K562 (cell line): ENCODE results near the gene NR6A1. TPM values are rescaled to one million over a fixed set of nuclear protein-coding genes. Genes with fewer than 3 reads are reported as not detected.
A peak's percentile ranks its signal among the peaks of the same experiment; 100 is the strongest.

ENCODE experiments used
- CBFB ChIP-seq: sonication (generic); formaldehyde crosslinking; IDR thresholded peaks from 2 replicates; pipeline ENCODE4 v1.4.0; 2020; ENCODE audit warnings: mild to moderate bottlenecking, missing genetic modification reagents
- CEBPB ChIP-seq: fragments of 450-650 bp; IDR thresholded peaks from 2 replicates; pipeline ENCODE4 v1.6.1; 2016; ENCODE audit warnings: missing genetic modification characterization, missing compliant biosample characterization
- FOSL1 ChIP-seq: fragments of 200-800 bp; sonication (Bioruptor generic); conservative IDR thresholded peaks from 2 replicates; pipeline ENCODE4 v1.6.1; 2016; ENCODE audit warnings: missing genetic modification characterization, missing compliant biosample characterization
- JUND ChIP-seq, 2 experiments: IDR thresholded peaks; 2 replicates in 1 of 2; 3 replicates in 1 of 2; pipeline ENCODE4 v1.6.1; 2011; ENCODE audit warnings: borderline replicate concordance in 2 of 2, low read depth in 2 of 2, low read length in 2 of 2, improper control_type of control experiment in 1 of 2, missing biosample characterization in 1 of 2, missing genetic modification characterization in 1 of 2, missing genetic modification reagents in 1 of 2
- MTF1 ChIP-seq: fragments of 250-450 bp; sonication (Bioruptor Pico); IDR thresholded peaks from 2 replicates; pipeline ENCODE4 v1.9.0; 2021; ENCODE audit warnings: moderate library complexity, mild to moderate bottlenecking, inconsistent platforms, borderline replicate concordance
- NONO ChIP-seq, 2 experiments: fragments of 200-400 bp in 1 of 2; fragments of 450-650 bp in 1 of 2; formaldehyde crosslinking in 1 of 2; IDR thresholded peaks; 2 replicates each; pipeline ENCODE4 v1.6.1; 2017; ENCODE audit warnings: low read depth in 2 of 2, mild to moderate bottlenecking in 2 of 2, moderate library complexity in 2 of 2, low read length in 1 of 2
- POLR2AphosphoS5 ChIP-seq: IDR thresholded peaks from 2 replicates; pipeline ENCODE4 v1.6.1; 2011; ENCODE audit warnings: mild to moderate bottlenecking, low read depth, low read length, moderate library complexity; ENCODE audit not compliant: control insufficient read depth, insufficient read depth
- SIX5 ChIP-seq, 2 experiments: IDR thresholded peaks; 2 replicates each; pipeline ENCODE4 v1.6.1; 2011; ENCODE audit warnings: low read length in 2 of 2, borderline replicate concordance in 1 of 2, low read depth in 1 of 2, mild to moderate bottlenecking in 1 of 2, moderate library complexity in 1 of 2; ENCODE audit not compliant: insufficient read depth in 1 of 2
- SMAD2 ChIP-seq: fragments of 150-350 bp; IDR thresholded peaks from 2 replicates; pipeline ENCODE4 v1.6.1; 2014; ENCODE audit warnings: low read depth, mild to moderate bottlenecking, low read length
- TBL1XR1 ChIP-seq, 2 experiments: IDR thresholded peaks; 2 replicates each; pipeline ENCODE4 v1.6.1; 2012; ENCODE audit warnings: improper control_type of control experiment in 2 of 2, low read length in 2 of 2, mild to moderate bottlenecking in 1 of 2
- TFAP4 ChIP-seq: sonication (generic); formaldehyde crosslinking; IDR thresholded peaks from 2 replicates; pipeline ENCODE4 v1.8.0; 2022; ENCODE audit warnings: missing genetic modification reagents, mild to moderate bottlenecking, moderate library complexity, borderline replicate concordance
- YY1 ChIP-seq, 3 experiments: IDR thresholded peaks; 2 replicates each; pipeline ENCODE4 v1.6.1; 2011; ENCODE audit warnings: low read length in 2 of 3, mild to moderate bottlenecking in 2 of 3, moderate library complexity in 2 of 3, borderline replicate concordance in 1 of 3, control low read depth in 1 of 3, low read depth in 1 of 3; ENCODE audit not compliant: insufficient read depth in 3 of 3, insufficient replicate concordance in 2 of 3, control insufficient read depth in 1 of 3, insufficient read length in 1 of 3; ENCODE audit errors: extremely low read depth in 1 of 3
- ZNF431 ChIP-seq: sonication (generic); formaldehyde crosslinking; IDR thresholded peaks from 2 replicates; pipeline ENCODE4 v1.8.0; 2022; ENCODE audit warnings: mild to moderate bottlenecking, missing genetic modification reagents
- polyA plus RNA-seq, 8 experiments: library from polyadenylated mRNA; depleted of rRNA in 4 of 8; stranded (reverse) in 5 of 8; unstranded in 3 of 8; fragments of >200 nt; fragmentation: Nextera tagmentation in 2 of 8; fragmentation: Illumina TruSeq in 1 of 8; extraction: Ambion mirVana in 2 of 8; extraction: Trizol in 1 of 8; gene quantifications; 2 replicates each; pipeline versions ENCODE4 v1.2.1 to v1.2.3, GENCODE V29; 2011 to 2014; ENCODE audit warnings: inconsistent platforms in 1 of 8, missing spikeins in 1 of 8
- total RNA-seq, 7 experiments: library from RNA; depleted of rRNA in 6 of 7; stranded (reverse); fragments of >200 nt in 6 of 7; fragmentation: Illumina TruSeq in 2 of 7; extraction: Trizol in 2 of 7; gene quantifications; 2 replicates each; pipeline versions ENCODE4 v1.2.1 to v1.2.3, GENCODE V29; 2011 to 2021; ENCODE audit warnings: low replicate concordance in 1 of 7
- TF ChIP-seq, protein P1 (sequence below): fragments of 250-450 bp; sonication (Bioruptor Pico); IDR thresholded peaks from 2 replicates; pipeline ENCODE4 v1.4.0; 2020; ENCODE audit warnings: mild to moderate bottlenecking, moderate library complexity, borderline replicate concordance

Gene NR6A1
- total and polyA plus RNA-seq, 9 of the 15 experiments (the other 6 are each of a cell fraction or from before 2014, with no cell fraction given) = 9.7 to 55.4 (median 28.3) TPM

DNA sequence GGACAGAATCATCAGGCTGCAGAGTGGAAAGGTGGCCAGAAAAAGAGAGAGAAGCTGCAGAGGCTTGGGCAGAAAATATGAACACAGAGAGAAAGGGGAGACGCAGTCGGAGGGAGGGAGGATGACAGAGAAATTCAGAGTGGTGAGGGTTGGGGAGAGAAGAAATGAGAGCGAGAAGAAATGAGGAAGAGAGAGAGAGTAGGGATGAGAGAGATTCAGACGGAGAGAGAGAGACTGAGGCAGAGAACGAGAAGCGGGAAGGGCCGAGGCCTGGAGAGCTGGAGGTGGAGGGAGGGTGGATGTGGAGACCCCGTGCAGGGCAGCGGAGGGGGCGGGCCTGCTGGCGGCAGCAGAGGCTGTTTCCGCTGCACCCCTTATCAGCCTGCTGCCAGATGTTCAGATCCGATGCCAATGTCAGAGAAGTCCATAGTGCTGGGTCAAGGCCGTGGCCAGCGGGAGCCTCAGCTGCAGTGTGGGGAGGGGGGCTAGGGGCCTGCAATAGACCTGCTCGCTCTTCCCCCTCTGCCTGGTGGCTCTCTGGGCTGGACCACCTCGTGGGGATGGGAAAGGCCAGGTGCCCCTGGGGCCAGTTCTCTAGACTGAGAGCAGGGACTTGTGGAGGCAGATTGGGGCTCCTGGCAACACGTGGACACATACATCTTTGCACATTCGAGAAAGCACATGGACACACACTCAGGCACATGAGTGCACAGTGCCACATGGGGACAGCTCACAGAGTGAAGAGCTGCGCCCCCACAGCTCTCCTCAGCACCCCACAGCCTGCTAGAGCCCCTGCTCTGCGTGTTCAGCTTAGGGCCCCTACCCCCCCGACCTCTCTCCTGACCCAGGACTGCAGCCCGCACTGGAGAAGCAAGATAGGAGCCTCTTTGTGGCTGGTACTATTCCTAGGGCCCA, 259.0 kb downstream of the NR6A1 start (continued):
- peak; percentile 43; the same call in 1 of the 2 replicates for TF ChIP-seq TFAP4 (CRISPR knock-in tag)
- no peak for TF ChIP-seq POLR2AphosphoS5
- no peak for TF ChIP-seq FOSL1 (tag)
- no peak for TF ChIP-seq MTF1
- 0 out of 2 replicates have a peak, but pooled peaks have one; percentile 30 for TF ChIP-seq ZNF431 (CRISPR knock-in tag)
- no peak for TF ChIP-seq NONO (IDR thresholded peaks at IDR 0.05; ENCODE audit: low read depth in 2 of 2, low read length in 1 of 2)
- TF ChIP-seq SIX5 (IDR thresholded peaks at IDR 0.05; ENCODE audit: borderline replicate concordance in 1 of 2, insufficient read depth in 1 of 2, low read depth in 1 of 2, low read length in 2 of 2) = no peak
- TF ChIP-seq SMAD2 = no peak
- TF ChIP-seq, protein P1, sequence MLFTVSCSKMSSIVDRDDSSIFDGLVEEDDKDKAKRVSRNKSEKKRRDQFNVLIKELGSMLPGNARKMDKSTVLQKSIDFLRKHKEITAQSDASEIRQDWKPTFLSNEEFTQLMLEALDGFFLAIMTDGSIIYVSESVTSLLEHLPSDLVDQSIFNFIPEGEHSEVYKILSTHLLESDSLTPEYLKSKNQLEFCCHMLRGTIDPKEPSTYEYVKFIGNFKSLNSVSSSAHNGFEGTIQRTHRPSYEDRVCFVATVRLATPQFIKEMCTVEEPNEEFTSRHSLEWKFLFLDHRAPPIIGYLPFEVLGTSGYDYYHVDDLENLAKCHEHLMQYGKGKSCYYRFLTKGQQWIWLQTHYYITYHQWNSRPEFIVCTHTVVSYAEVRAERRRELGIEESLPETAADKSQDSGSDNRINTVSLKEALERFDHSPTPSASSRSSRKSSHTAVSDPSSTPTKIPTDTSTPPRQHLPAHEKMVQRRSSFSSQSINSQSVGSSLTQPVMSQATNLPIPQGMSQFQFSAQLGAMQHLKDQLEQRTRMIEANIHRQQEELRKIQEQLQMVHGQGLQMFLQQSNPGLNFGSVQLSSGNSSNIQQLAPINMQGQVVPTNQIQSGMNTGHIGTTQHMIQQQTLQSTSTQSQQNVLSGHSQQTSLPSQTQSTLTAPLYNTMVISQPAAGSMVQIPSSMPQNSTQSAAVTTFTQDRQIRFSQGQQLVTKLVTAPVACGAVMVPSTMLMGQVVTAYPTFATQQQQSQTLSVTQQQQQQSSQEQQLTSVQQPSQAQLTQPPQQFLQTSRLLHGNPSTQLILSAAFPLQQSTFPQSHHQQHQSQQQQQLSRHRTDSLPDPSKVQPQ (CRISPR knock-in tag) = no peak
- TF ChIP-seq CBFB (CRISPR knock-in tag) = no peak
- TF ChIP-seq YY1 (IDR thresholded peaks at IDR 0.05; ENCODE audit: borderline replicate concordance in 1 of 3, control insufficient read depth in 1 of 3, extremely low read depth in 1 of 3, insufficient read depth in 3 of 3, insufficient read length in 1 of 3, insufficient replicate concordance in 2 of 3, low read depth in 1 of 3, low read length in 2 of 3) = no peak
- TF ChIP-seq JUND (IDR thresholded peaks at IDR 0.05; ENCODE audit: borderline replicate concordance, low read depth, low read length) = no peak
- TF ChIP-seq JUND (tag; IDR thresholded peaks at IDR 0.05; ENCODE audit: borderline replicate concordance, low read depth, low read length) = no peak
- TF ChIP-seq CEBPB (tag) = no peak
- TF ChIP-seq TBL1XR1 (IDR thresholded peaks at IDR 0.05; ENCODE audit: low read length in 2 of 2) = no peak
